ENCODE data around the gene THAP8. TPM values are rescaled to one million over a fixed set of nuclear protein-coding genes. Genes with fewer than 3 reads are reported as not detected.
A peak's percentile ranks its signal among the peaks of the same experiment; 100 is the strongest.

The THAP8 gene
- total RNA-seq, 3 donors from 2014 or later (not counting 1 experiment from before 2014, with no cell fraction given) = 1.8 to 3.2 (median 2.8) TPM

DNA sequence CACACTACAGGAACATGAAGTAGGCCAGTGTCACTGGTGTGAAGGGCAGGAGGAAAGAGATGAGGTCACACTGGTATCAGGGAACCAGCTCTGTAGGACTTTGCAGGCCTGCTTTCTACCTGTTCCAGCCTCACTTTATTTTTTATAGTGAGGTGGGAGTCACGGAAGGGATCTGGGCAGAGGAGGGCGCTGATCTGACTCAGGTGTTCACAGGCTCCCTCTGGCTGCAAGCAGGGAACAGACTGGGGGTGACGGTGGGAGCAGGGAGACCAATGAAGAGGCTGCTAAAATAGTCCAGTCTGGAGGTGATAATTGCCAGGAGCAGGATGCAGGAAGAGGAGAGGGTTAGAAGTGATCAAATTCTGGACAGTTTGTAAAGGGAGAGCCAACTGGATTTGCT is 2.8 kb downstream of the THAP8 start:
- no peak overlapping the region for H3K27ac ChIP-seq (ENCODE audit: low read length)
- H3K27me3 ChIP-seq (ENCODE audit: control insufficient read depth, insufficient read depth, low read length) = no peaks in the 10 kb centered on the region
- no peaks in the 10 kb centered on the region for H3K9me3 ChIP-seq (ENCODE audit: control insufficient read depth, insufficient read depth, low read length)
- ATAC-seq = no peak
- Mint-ChIP-seq H3K27ac (peak overlapping the region in 1 of 2 donors; percentile 66), H3K9me3 (no peaks in the 10 kb centered on the region), H3K36me3 (no peaks in the 10 kb centered on the region), H3K27me3 (ENCODE audit: low read depth in 2 of 2) (no peaks in the 10 kb centered on the region), H3K4me3 (peak overlapping the region; percentile 14), H3K4me1 (peaks cover 26 to 27% of the 10 kb centered on the region in 2 donors)
- WGBS (ENCODE audit: insufficient coverage) = 82% methylated on average over 3 of the region's 3 CpGs
- DNase-seq = no peak
- H3K36me3 ChIP-seq (ENCODE audit: control insufficient read depth, insufficient read depth, low read length) = no peaks in the 10 kb centered on the region
- no peak overlapping the region for H3K4me3 ChIP-seq (ENCODE audit: low read length)
- H3K4me1 ChIP-seq (ENCODE audit: control insufficient read depth, insufficient read depth, low read length) = peaks cover 18% of the 10 kb centered on the region
- TF ChIP-seq, protein P1, sequence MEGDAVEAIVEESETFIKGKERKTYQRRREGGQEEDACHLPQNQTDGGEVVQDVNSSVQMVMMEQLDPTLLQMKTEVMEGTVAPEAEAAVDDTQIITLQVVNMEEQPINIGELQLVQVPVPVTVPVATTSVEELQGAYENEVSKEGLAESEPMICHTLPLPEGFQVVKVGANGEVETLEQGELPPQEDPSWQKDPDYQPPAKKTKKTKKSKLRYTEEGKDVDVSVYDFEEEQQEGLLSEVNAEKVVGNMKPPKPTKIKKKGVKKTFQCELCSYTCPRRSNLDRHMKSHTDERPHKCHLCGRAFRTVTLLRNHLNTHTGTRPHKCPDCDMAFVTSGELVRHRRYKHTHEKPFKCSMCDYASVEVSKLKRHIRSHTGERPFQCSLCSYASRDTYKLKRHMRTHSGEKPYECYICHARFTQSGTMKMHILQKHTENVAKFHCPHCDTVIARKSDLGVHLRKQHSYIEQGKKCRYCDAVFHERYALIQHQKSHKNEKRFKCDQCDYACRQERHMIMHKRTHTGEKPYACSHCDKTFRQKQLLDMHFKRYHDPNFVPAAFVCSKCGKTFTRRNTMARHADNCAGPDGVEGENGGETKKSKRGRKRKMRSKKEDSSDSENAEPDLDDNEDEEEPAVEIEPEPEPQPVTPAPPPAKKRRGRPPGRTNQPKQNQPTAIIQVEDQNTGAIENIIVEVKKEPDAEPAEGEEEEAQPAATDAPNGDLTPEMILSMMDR (IDR thresholded peaks at IDR 0.05) = no peak
- intact Hi-C loops (cut with micrococcal nuclease) = loop anchor here (5.0 kb wide), 1 partner anchor 54 kb away; the partner anchor contains the start of gene SDHAF1

DNA sequence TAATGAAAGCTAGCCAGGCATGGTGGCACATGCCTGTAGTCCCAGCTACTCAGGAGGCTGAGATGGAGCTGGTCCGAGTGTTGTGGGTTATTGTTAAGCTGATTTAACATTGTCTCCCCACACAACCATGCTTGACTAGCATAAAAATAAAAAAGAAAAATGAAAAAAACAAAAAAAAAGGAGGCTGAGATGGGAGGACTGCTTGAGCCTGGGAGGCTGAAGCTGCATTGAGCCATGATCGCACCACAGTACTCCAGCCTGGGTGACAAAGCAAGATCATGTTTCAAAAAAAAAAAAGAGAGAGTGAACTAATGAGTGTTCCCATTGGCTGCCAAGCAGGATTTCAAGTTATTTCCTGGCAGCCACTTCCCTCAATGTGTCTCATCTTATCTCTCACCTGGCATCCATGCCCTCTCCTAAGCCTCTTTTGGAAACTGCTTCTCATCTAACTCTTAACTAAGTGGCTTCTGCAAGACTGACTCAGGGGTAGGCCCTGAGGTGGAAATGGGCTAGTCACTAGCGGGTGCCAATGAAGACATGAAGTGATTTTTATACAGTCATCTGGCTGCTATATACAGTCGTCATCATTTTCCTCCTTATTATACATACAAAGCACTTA is 4.9 kb downstream of the THAP8 start:
- no peak overlapping the region for H3K27ac Mint-ChIP-seq
- Histone ChIP-seq H3K9me3 (ENCODE audit: control insufficient read depth, insufficient read depth, low read length) (no peaks in the 10 kb centered on the region), H3K27ac (ENCODE audit: low read length) (no peak overlapping the region), H3K4me3 (ENCODE audit: low read length) (no peak overlapping the region), H3K4me1 (ENCODE audit: control insufficient read depth, insufficient read depth, low read length) (peaks cover 9% of the 10 kb centered on the region), H3K36me3 (ENCODE audit: control insufficient read depth, insufficient read depth, low read length) (no peaks in the 10 kb centered on the region), H3K27me3 (ENCODE audit: control insufficient read depth, insufficient read depth, low read length) (no peaks in the 10 kb centered on the region)
- intact Hi-C loops (cut with micrococcal nuclease) = no loop called here
- no peaks in the 10 kb centered on the region for H3K36me3 Mint-ChIP-seq
- ATAC-seq = no peak
- no peak for DNase-seq
- WGBS (ENCODE audit: insufficient coverage) = 100% methylated on average over 2 of the region's 4 CpGs
- TF ChIP-seq, protein P1 (IDR thresholded peaks at IDR 0.05) = no peak
- H3K4me1 Mint-ChIP-seq = peaks cover 15 to 20% of the 10 kb centered on the region in 2 donors
- no peaks in the 10 kb centered on the region for H3K9me3 Mint-ChIP-seq
- H3K27me3 Mint-ChIP-seq (ENCODE audit: low read depth in 2 of 2) = no peaks in the 10 kb centered on the region
- no peak overlapping the region for H3K4me3 Mint-ChIP-seq

- no peak overlapping the region for H3K27ac Mint-ChIP-seq
- H3K36me3 Mint-ChIP-seq = no peaks in the 10 kb centered on the region
- intact Hi-C loops (cut with micrococcal nuclease) = no loop called here
- TF ChIP-seq, protein P1 (IDR thresholded peaks at IDR 0.05) = no peak
- DNase-seq (no peak), ATAC-seq (no peak)
- H3K9me3 ChIP-seq (ENCODE audit: control insufficient read depth, insufficient read depth, low read length) = no peaks in the 10 kb centered on the region
- no peak overlapping the region for H3K27ac ChIP-seq (ENCODE audit: low read length)
- no peaks in the 10 kb centered on the region for H3K4me1 ChIP-seq (ENCODE audit: control insufficient read depth, insufficient read depth, low read length)
- H3K4me1 Mint-ChIP-seq = peaks cover 7 to 11% of the 10 kb centered on the region in 2 donors
- no peaks in the 10 kb centered on the region for H3K27me3 Mint-ChIP-seq (ENCODE audit: low read depth in 2 of 2)
- H3K36me3 ChIP-seq (ENCODE audit: control insufficient read depth, insufficient read depth, low read length) = no peaks in the 10 kb centered on the region
- H3K9me3 Mint-ChIP-seq = no peaks in the 10 kb centered on the region
- H3K27me3 ChIP-seq (ENCODE audit: control insufficient read depth, insufficient read depth, low read length) = no peaks in the 10 kb centered on the region
- no peak overlapping the region for H3K4me3 ChIP-seq (ENCODE audit: low read length)
- H3K4me3 Mint-ChIP-seq = no peak overlapping the region
These were observed 6.2 kb downstream of the THAP8 start for GRCh38 chr19:36047835-36048234.
